HEK293T (cell line): ENCODE results near the gene CAMK1D.

Experiments
- ARNT ChIP-seq: fragments of 450-650 bp; IDR thresholded peaks from 2 replicates; pipeline ENCODE4 v1.6.1; 2017; ENCODE audit warnings: mild to moderate bottlenecking
- BHLHE40 ChIP-seq: fragments of 450-650 bp; IDR thresholded peaks from 2 replicates; pipeline ENCODE4 v1.6.1; 2016; ENCODE audit warnings: mild to moderate bottlenecking, moderate library complexity, borderline replicate concordance
- ELF4 ChIP-seq: fragments of 450-650 bp; IDR thresholded peaks from 2 replicates; pipeline ENCODE4 v1.6.1; 2017; ENCODE audit warnings: antibody characterized with exemption
- FOXA1 ChIP-seq: fragments of 450-650 bp; IDR thresholded peaks from 2 replicates; pipeline ENCODE4 v1.6.1; 2016; ENCODE audit warnings: mild to moderate bottlenecking
- FOXK2 ChIP-seq: fragments of 450-650 bp; IDR thresholded peaks from 2 replicates; pipeline ENCODE4 v1.6.1; 2016; ENCODE audit warnings: mild to moderate bottlenecking
- FOXM1 ChIP-seq: fragments of 450-650 bp; IDR thresholded peaks from 2 replicates; pipeline ENCODE4 v1.6.1; 2017; ENCODE audit warnings: mild to moderate bottlenecking, borderline replicate concordance
- NFRKB ChIP-seq: fragments of 450-650 bp; IDR thresholded peaks from 2 replicates; pipeline ENCODE4 v1.6.1; 2016; ENCODE audit warnings: mild to moderate bottlenecking, moderate library complexity
- SP1 ChIP-seq: fragments of 450-650 bp; IDR thresholded peaks from 2 replicates; pipeline ENCODE4 v1.6.1; 2017
- SUZ12 ChIP-seq: fragments of 450-650 bp; IDR thresholded peaks from 2 replicates; pipeline ENCODE4 v1.6.1; 2016; ENCODE audit warnings: mild to moderate bottlenecking
- TARDBP ChIP-seq: fragments of 450-650 bp; IDR thresholded peaks from 2 replicates; pipeline ENCODE4 v1.6.1; 2016
- ZNF384 ChIP-seq: fragments of 450-650 bp; IDR thresholded peaks from 2 replicates; pipeline ENCODE4 v1.6.1; 2016

- no peak for TF ChIP-seq SUZ12
- TF ChIP-seq FOXM1: no peak
- no peak for TF ChIP-seq FOXK2
- TF ChIP-seq NFRKB: no peak
- no peak for TF ChIP-seq ARNT
- TF ChIP-seq ELF4: no peak
- no peak for TF ChIP-seq FOXA1
- no peak for TF ChIP-seq BHLHE40
- no peak for TF ChIP-seq TARDBP
- TF ChIP-seq SP1: no peak
- TF ChIP-seq ZNF384: no peak
These were observed 380.5 kb downstream of the CAMK1D start for GRCh38 chr10:12729885-12730284.
